Prostate gland (tissue), 2 donors: ENCODE measurements around the gene BEAN1.

Source experiments
- CTCF ChIP-seq, 4 experiments: fragments of 200-600 bp in 2 of 4; fragments of 450-650 bp in 2 of 4; sonication (generic) in 2 of 4; IDR thresholded peaks; 1 replicate in 3 of 4; 2 replicates in 1 of 4; pipeline ENCODE4 v1.5.1; 2016 to 2019; ENCODE audit warnings: antibody characterized with exemption in 4 of 4, mild to moderate bottlenecking in 2 of 4, moderate library complexity in 2 of 4
- POLR2A ChIP-seq: fragments of 450-650 bp; IDR thresholded peaks from one replicate; pipeline ENCODE4 v1.6.1; 2016; ENCODE audit warnings: antibody characterized with exemption, mild to moderate bottlenecking

GRCh38 chr16:66390346-66391108 lies 36.6 kb upstream of the BEAN1 start:
- TF ChIP-seq POLR2A (no peak), CTCF (IDR thresholded peaks at IDR 0.05) (no peak)
